Measurements from ENCODE around the gene AQP6.

- TF ChIP-seq POLR2A (IDR thresholded peaks at IDR 0.05) (no peak), EP300 (IDR thresholded peaks at IDR 0.05) (no peak), CTCF (IDR thresholded peaks at IDR 0.05) (no peak)
Observed at GRCh38 chr12:49942921-49943624, 29.7 kb upstream of the AQP6 start.
